Forelimb muscle (tissue), 1 donor: Measurements from ENCODE around the gene NKIRAS2. TPM values are rescaled to one million over a fixed set of nuclear protein-coding genes. Genes with fewer than 3 reads are reported as not detected.

Experiments used
- DNase-seq: peaks from one replicate; pipeline ENCODE4 v3.0.0-alpha.2; 2013; ENCODE audit warnings: low read depth
- polyA plus RNA-seq: library from polyadenylated mRNA; unstranded; fragments of 120-200 nt; gene quantifications from one replicate; pipeline ENCODE4 v1.2.1, GENCODE V29; 2013; ENCODE audit not compliant: insufficient read length

Gene NKIRAS2
- polyA plus RNA-seq, 1 donor: 47.9 TPM

DNA sequence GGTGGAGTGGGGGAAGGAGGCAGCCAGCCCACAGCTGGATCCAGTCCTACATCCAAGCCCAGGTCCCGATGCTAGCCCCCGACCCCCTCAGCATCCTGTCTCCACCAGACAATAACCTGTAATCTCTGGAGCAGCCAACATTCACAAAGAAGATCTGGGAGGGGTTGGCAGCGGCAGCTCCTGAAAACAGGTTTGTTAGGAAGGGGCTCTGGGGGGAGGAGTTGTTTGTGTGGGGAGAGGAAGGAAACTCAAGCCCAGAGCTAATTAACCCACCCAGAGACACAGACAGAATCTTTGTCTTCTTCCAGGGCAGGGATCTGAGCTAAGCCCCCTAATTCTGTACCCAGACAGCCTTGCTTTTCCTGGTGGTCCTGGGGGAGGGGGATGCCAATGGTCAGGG lies 35.1 kb downstream of the NKIRAS2 start:
- no peak for DNase-seq

DNA sequence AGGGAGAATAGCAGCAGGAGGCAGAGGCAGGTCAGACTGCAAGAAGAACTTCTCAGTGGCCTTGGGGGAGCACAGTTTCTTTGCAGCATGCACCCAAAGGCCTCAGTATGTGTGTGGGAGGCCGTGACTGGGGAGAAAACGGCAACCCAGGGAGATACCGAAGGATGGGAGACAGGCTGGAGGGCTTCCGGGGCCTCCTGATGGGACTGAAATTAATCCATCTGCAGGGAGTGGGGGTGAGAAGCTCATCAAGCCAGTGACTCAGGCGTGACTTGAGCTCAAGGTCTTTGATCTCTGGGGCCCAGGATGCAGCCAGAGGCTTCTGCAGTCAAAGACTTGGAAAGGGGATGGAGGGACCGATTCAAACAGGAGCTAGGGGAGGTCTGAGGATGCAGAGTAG lies 35.6 kb downstream of the NKIRAS2 start:
- no peak for DNase-seq

DNA sequence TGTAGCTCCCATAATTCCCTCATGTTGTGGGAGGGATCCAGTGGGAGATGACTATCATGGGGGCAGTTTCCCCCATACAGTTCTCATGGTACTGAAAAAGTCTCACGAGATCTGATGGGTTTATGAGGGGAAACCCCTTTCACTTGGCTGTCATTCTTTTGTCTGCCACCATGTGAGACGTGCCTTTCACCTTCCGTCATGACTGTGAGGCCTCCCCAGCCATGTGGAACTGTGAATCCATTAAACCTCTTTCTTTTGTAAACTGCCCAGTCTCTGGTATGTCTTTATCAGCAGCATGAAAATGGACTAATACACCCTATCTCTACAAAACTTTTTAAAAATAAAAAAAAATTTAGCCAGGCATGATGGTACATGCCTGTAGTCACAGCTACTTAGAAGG lies 36.7 kb downstream of the NKIRAS2 start:
- no peak for DNase-seq

DNA sequence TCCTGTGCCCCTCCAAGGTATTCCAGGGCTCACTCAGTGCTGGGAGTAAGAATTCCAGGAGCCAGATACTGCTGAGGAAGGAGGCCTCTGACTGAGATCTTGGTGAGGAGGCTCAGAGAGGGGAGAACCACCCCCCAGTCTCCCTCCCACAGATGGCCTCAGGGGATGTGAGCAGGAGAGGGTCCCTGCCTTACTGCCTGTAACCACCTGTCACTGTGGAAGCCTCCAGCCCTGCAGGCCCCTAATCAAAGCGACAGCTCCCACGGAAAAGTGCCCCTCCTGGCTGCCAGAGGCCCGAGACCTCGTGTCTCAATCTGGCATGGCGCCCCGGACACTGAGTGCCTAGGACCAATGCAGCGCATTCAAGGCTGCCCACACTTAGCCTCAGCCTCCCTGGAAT lies 38.2 kb downstream of the NKIRAS2 start:
- no peak for DNase-seq

DNA sequence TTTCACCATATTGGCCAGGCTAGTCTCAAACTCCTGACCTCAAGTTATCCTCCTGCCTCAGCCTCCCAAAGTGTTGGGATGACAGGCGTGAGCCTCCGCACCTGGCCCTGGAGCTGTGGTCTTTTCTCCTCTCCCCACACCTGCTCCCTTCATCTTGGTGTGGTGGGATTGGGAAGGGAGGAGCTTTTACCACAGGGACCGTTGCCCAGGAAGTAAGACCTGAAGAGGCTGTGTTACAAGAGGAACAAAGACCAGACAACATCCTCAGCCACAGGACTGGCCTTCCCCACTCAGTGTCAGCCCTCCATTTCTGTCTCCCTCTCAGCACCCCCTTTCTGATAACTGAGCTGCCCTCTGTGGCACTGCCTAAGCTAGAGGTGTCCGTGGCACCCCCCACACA lies 39.9 kb downstream of the NKIRAS2 start:
- no peak for DNase-seq

DNA sequence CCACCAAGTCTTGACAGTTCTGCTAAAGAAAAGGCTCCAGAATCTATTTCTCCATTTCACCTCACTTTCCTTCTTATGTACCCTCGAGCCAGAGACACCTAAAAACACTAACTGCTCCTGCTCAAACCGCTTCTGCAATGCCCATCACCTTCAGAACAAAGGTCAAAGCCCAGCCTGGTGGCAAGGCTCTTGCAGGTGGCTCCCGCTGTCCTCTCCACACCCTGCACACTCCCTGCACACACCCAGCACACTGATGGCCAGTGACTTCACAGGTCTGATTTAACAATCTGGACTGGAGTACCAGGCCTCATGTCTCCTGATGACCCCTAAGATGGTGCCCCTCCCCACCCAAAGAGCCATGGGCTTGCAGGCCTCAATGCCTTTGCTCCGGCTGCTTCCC lies 40.3 kb downstream of the NKIRAS2 start:
- DNase-seq: no peak

DNA sequence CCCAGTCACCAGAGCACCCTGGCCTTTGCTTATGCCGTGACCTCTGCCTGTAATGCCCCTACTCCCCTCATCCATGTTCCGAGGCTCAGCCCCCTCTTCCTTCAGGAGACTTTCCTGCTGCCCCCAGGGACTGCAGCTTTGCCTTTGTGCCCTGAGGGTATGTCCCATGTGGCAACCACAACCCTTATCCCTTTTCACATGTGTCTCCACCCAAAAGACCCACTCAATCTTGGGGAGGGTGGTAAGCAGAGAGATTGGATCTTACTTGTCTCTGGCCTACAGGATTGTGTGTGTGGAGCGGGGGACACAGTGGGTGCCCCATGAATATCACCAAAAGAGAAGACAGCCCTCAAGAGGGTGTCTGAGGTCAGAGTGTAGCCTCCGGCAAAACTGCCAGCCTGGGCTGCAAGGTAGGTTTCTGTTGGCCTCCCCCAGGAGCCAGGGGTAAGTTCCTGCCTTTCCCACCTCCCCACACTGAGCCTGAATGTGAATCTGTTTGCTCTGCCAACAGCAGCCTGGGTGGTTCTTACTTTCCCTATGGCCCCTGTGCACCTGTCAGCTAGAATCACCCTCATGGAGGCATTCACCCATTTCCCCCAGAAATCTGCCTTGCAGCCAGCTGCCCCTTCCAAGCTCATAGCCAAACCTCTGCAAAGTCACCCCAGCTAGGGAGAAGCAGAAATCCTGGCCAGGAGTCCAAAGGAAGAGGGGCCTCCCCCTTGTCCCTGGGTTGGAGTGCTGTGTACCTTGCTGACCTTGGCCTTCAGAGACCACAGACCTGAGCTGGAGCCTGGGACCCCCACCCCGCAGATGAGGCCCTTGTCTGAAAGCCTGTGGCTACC lies 42.0 kb downstream of the NKIRAS2 start:
- DNase-seq: no peak

DNA sequence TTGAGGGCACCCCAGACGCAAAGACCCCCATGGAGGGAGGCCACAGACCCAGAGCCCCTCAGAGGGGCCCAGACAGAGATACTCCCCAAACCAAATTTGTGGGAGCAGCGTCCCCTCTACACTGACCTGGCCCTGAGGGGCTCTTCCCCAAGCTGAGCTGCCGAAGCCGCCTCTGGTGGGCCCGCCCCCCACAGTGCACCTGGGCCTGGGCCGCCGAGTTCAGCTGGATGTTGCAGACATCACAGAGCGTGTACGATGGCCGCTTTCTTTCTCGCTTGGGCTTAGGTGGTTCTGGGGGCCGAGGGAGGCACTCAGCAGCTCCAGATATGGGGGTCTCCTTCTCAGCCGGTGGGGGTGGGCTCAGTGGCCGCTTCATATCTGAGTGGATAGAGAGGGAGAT lies 42.8 kb downstream of the NKIRAS2 start:
- DNase-seq: no peak

DNA sequence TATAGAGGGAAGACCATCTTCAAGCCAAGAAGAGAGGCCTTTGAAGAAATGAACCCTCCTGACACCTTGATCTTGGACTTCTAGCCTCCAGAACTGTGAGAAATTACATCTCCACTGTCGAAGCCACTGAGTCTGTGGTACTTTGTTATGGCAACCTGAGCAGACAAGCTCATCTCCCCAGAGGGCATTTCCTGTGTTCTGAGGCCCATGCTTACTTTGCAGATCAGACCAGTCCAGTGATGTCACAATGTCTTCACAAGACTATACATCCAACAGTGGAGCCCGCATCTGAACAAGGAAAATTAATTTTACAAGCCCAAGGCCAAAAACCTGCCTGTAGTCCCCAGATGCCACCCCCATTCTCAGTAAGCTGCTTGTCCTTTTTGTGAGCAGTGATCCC lies 45.3 kb downstream of the NKIRAS2 start:
- no peak for DNase-seq

DNA sequence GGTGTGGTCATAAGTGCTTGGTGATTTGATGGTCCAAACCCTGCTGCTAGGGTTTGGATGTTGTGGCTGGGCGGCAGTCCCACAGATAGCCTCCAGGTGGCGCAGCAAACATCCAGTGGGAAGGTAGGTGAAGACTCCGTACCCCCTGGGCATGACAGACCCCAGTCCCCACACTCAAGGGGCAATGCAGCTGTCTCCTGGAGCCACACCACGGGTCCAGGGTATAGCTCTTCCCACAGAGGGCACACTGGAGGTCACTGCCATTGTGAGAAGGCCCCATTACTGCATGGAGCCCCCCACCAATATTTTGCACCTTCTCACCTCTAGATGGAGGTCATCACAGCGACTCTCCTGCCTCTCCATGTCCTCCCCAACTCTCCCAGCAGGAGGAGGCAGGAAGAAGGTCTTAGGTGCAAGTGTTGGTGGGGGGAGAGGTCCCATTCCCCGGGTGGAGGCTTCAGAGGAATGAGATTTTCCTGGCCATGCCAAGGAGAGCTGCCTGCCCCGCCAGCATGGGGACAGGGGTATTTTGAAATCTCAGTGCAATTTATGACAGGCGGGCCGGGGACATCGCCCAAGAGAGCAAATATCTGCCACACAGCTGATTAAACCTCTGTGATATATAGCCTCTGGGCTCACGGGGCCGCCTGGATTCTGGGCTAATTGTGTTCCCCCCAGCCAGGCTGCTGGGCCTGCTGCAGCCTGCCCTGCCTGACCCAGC lies 47.6 kb downstream of the NKIRAS2 start:
- DNase-seq: no peak

DNA sequence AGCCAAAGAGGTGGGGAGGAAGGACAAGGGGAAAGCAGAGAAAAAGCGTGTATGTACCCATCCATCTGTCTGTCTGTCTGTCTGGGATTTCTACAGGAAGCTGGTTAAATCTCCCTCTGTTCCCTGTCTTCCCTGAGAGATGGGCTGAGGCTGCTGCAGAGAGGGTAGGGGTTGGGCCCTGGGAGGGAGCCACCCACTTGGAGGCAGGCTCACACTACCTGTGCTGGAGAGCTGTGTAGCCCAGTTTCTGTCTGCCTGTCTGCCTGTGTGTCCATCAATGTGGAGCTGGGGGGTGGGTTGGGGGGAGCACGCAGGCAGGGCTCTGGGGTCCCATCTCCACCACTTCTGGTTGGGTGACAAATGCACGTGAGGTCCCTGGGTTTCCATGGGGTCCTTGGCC lies 49.1 kb downstream of the NKIRAS2 start:
- DNase-seq: no peak

DNA sequence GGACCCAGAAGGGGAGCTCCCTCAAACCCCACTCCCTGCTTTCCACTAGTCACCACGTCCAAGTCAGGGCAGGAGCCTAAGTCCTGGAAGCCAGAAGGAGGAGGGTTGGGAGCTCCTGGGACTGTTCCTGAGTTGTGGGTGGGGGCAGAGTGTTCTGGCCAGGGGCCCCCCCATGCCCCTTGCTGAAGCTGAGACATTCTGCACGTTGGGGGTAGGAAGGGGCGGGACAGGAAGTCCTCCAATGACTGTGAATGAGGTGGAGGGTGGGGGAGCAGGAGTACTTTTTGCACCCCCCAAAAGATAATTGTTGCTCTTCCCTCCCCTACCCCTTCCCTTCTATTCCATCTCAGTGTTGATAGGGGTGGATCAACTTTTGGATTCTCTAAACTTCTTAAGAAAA lies 51.9 kb downstream of the NKIRAS2 start:
- no peak for DNase-seq

DNA sequence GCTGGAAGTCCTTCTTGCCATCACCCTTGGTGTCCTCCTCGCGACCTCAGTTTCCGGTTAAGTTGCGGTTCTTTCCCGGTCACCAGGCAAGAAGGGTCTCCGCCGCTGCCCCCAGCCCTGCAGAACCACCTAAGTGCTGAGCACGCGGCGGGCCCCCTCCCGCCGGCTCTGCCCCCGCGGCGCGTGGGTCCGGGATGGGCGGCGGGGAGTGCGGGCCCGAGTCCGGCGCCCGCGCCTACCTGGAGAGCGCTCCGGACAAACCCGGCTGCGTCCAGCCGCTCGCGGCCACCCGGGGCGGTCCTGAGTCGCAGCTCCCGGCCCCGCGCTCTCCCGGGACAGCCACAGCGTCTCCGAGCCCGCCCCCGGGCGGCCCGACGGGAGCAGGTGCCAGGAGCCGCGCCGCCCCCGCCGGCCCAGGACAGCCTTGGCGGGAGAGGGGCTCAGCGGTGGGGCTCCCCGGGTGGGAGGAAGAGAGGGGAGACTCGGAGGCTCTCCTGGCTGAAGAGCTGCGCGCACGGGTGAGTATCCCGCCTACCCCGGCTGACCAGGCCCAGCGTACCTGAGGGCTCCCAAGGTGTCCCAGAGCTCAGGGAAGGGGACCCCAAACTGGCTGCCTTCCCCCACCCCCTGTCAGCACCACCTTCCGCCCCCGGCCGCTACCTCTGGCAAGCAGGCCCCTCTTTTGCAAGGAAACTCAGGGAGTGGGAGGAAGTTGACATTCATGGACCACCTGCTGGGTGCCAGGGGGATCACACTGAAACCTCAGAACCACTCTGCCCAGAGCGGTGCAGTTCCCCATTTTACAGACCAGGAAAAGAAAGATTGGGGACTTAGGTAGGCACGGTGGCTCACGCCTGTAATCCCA lies 52.7 kb downstream of the NKIRAS2 start:
- DNase-seq: no peak

Other genes with a start within 250 kb of the NKIRAS2 start
- gene JUP, start 233.4 kb upstream of the NKIRAS2 start, polyA plus RNA-seq: 31.0 TPM
- 39.5 TPM for gene P3H4, start 208.1 kb upstream of the NKIRAS2 start, polyA plus RNA-seq
- gene FKBP10, start 207.1 kb upstream of the NKIRAS2 start, polyA plus RNA-seq: 114 TPM
- gene NT5C3B, start 183.9 kb upstream of the NKIRAS2 start, polyA plus RNA-seq: 34.6 TPM
- gene KLHL10, start 182.3 kb upstream of the NKIRAS2 start, polyA plus RNA-seq: 0.18 TPM
- gene KLHL11, start 154.7 kb upstream of the NKIRAS2 start, polyA plus RNA-seq: 4.9 TPM
- 44.4 TPM for gene ACLY, start 101.1 kb upstream of the NKIRAS2 start, polyA plus RNA-seq
- 0.80 TPM for gene ODAD4, start 89.5 kb upstream of the NKIRAS2 start, polyA plus RNA-seq
- 40.1 TPM for gene CNP, start 53.3 kb upstream of the NKIRAS2 start, polyA plus RNA-seq
- 97.2 TPM for gene DNAJC7, start 2.7 kb upstream of the NKIRAS2 start, polyA plus RNA-seq
- 1.2 TPM for gene C17orf113, start 30.5 kb downstream of the NKIRAS2 start, polyA plus RNA-seq
- gene ZNF385C, start 78.4 kb downstream of the NKIRAS2 start, polyA plus RNA-seq: 6.7 TPM
- 5.8 TPM for gene DHX58, start 92.6 kb downstream of the NKIRAS2 start, polyA plus RNA-seq
- 45.9 TPM for gene KAT2A, start 101.3 kb downstream of the NKIRAS2 start, polyA plus RNA-seq
- 0.25 TPM for gene HSPB9, start 102.7 kb downstream of the NKIRAS2 start, polyA plus RNA-seq
- gene RAB5C, start 134.9 kb downstream of the NKIRAS2 start, polyA plus RNA-seq: 60.0 TPM
- not detected for gene KCNH4, start 161.1 kb downstream of the NKIRAS2 start, polyA plus RNA-seq
- gene HCRT, start 165.4 kb downstream of the NKIRAS2 start, polyA plus RNA-seq: not detected
- gene GHDC, start 174.4 kb downstream of the NKIRAS2 start, polyA plus RNA-seq: 12.8 TPM